Neural progenitor cell (in vitro differentiated cells): ENCODE data around the gene OOSP2.

Source experiments
- CTCF ChIP-seq: fragments of 200-600 bp; sonication (generic); IDR thresholded peaks from 2 replicates; pipeline ENCODE4 v1.5.1; 2017; ENCODE audit warnings: antibody characterized with exemption, mild to moderate bottlenecking
- EZH2 ChIP-seq: fragments of 200-600 bp; sonication (generic); IDR thresholded peaks from 2 replicates; pipeline ENCODE4 v1.6.1; 2017; ENCODE audit warnings: antibody characterized with exemption, mild to moderate bottlenecking, moderate library complexity
- EZH2phosphoT487 ChIP-seq: fragments of 200-600 bp; sonication (generic); IDR thresholded peaks from 2 replicates; pipeline ENCODE4 v1.6.1; 2017; ENCODE audit warnings: antibody characterized with exemption

- TF ChIP-seq EZH2phosphoT487 = no peak
- TF ChIP-seq CTCF = no peak
- no peak for TF ChIP-seq EZH2
Observed at GRCh38 chr11:60016881-60017280, 23.3 kb upstream of the OOSP2 start, which contains the start of gene OOSP4B.
